Upper lobe of left lung (tissue), 4 donors: ENCODE measurements around the gene NUPR1.

ENCODE experiments used
- POLR2AphosphoS5 ChIP-seq, 2 donors: sonication (generic); formaldehyde crosslinking; IDR thresholded peaks; one replicate each; pipeline ENCODE4 v1.5.1; 2017; ENCODE audit warnings: antibody characterized with exemption in 2 of 2
- TF ChIP-seq, protein P1 (sequence below), 6 experiments: fragments of 450-650 bp in 4 of 6; fragments of 200-600 bp in 2 of 6; sonication (generic) in 2 of 6; IDR thresholded peaks; one replicate each; pipeline ENCODE4 v1.5.1; 2016 to 2019; ENCODE audit warnings: antibody characterized with exemption in 6 of 6

DNA sequence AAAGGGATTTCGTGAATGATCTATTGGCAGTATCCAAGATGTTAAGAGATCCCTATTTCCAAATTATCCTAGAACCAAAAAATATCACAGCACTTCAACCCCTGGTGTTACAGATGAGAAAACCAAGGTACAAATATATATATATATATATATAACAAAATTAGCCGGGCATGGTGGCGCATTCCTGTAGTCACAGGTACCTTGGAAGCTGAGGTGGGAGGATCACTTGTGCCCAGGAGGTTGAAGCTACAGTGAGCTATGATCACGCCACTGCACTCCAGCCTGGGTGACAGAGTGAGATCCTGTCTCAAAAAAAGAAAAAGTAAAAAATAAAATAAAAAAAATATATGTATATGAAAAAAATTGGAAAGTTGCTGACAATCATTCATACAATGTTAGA is 46.3 kb downstream of the NUPR1 start:
- TF ChIP-seq, protein P1, sequence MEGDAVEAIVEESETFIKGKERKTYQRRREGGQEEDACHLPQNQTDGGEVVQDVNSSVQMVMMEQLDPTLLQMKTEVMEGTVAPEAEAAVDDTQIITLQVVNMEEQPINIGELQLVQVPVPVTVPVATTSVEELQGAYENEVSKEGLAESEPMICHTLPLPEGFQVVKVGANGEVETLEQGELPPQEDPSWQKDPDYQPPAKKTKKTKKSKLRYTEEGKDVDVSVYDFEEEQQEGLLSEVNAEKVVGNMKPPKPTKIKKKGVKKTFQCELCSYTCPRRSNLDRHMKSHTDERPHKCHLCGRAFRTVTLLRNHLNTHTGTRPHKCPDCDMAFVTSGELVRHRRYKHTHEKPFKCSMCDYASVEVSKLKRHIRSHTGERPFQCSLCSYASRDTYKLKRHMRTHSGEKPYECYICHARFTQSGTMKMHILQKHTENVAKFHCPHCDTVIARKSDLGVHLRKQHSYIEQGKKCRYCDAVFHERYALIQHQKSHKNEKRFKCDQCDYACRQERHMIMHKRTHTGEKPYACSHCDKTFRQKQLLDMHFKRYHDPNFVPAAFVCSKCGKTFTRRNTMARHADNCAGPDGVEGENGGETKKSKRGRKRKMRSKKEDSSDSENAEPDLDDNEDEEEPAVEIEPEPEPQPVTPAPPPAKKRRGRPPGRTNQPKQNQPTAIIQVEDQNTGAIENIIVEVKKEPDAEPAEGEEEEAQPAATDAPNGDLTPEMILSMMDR (IDR thresholded peaks at IDR 0.05) = no peak
- TF ChIP-seq POLR2AphosphoS5 (IDR thresholded peaks at IDR 0.05) = no peak
